Measurements from ENCODE around the gene MACROD2. TPM values are rescaled to one million over a fixed set of nuclear protein-coding genes. Genes with fewer than 3 reads are reported as not detected.

The MACROD2 gene
- total RNA-seq, 1 experiment from 2014 or later: 2.3 TPM

DNA sequence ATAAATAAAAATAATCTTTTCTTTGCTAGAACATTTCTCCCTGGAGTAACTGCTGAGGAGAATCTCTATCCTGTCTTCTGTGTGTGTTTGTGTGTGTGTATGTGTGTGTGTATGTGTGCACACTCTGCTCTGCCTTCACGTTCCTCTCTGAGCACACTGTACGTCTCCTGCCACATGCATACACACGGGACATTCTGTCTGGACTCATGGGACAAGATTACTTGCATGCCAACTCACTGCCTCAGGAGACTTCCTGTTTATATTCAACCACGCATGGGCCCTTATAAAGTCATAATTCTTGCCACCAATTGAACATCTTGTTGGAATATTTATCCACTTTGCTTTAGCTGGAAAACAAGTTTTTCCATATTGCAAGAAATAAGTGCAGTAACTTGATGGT, 1647.4 kb downstream of the MACROD2 start:
- DNase-seq (ENCODE audit: low spot score): no peak

DNA sequence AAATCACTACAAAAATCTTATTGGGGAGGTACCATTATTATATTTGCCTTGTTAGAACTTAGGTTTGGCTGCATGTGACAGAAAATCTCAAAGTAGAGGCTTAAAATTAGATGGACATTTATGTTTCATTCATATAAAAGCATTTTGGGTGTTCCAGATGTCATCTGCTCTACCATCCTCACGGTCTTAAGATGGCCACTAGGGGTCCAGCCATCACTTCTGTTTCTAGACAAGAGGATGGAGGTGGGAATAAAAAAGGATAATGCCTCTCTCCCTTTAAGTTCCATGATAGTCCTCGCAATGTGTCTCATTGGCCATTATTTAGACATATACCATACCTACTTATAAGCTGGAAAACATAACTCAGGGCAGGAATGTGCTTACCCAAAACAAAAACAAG, 1648.4 kb downstream of the MACROD2 start:
- peak; percentile 25 for DNase-seq (ENCODE audit: low spot score)

DNA sequence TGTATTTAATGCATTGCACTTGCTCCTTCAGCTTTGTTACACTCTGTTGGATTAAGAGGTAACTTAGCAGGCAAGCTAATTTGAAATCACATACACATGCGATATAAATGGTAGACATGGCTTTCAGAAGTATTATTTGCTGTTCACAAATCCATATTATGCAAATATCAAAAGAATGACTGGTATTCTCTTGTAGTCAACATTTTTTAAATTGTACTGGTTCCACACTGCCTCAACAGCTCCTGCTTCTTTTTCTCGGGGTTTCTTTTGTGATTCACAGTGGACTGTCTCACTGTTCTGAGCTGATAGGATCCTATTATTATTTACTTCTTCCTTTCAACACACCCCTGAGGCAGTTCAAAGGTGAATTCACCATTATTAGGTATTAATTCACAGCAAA, 1650.5 kb downstream of the MACROD2 start:
- no peak for DNase-seq (ENCODE audit: low spot score)

DNA sequence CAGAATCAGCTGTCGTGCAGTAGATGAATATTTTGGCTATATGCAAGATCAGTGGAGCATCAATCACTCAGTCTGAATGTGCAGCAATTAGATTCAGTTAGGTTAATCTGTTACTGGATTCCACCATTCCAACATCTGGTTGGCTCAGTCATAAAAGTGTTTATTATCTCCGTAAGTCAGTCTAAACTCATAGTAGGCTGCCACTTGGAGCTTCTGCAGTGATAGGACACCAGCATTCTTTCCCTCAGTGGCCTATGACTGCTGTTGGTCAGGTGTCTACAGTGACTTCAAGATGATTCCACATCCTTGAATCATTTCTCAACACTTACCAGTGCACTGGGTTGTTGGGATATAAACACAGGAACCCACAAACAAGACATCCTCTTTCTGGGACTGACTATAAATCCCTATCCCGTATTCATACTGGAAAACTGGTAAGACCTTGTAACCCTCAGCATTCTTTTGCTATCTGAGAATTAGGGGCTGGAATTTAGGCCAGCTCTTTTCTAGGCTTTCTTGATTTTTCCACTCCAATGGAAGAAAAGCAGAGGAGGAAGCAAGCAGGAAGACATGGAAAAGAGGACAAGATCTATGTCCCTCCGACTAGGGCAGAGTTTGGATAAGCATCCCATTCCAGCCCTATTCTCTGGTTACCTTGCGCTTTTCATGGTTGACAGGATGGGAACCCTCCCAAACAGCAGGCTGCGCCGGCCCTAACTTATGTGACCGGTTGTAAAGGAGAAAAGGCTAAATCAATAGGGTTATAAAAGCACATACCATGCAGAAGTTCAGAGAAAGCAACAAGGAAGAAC, 1658.3 kb downstream of the MACROD2 start:
- no peak for DNase-seq (ENCODE audit: low spot score)

DNA sequence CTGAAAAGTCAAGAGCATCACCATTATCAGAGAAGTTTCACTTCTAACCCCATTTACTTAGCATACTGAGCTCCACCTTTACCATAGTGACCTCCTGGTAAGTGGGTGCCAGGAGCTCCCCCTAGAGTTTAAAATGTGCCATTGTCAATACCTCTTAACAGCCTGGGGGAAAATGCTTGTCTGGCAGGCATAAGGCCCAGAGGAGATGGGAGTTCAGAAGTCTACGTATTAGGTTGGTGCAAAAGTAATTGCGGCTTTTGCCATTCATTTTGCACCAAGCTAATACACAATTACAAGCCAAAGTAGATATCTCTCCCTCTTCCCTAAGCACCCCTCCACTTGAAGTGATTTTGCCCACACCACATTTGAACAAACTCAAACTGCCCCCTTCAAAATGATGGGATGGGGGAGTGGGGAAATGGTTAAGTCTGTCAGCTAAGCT, 1658.9 kb downstream of the MACROD2 start:
- DNase-seq (ENCODE audit: low spot score): peak; percentile 79

DNA sequence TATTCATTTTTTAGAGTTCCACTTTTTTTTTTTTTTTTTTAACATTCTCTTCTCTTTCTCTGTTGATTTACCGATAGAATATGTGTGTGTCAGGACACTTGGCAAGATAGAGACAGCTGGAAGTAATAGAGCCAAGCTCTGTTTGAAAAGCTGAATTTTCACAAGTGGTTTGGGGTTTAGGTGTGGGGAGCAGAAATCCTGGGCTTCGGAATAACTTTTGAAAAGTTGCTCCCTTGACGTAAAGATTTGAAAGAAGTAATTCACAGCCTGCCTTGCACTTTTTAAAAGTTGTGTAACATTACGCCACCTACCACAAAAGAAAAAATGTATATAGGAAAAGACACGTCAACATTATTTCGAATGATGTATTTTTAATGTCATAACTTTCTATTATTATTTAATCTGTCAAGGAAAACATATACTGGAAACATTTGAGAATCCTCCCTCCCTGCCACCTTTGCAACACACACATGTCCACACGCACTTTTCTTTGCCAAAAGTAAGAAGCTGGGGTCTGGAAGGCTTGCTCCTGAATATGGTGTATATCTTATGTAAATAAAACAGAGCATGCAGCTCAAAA, 1660.1 kb downstream of the MACROD2 start:
- no peak for DNase-seq (ENCODE audit: low spot score)

DNA sequence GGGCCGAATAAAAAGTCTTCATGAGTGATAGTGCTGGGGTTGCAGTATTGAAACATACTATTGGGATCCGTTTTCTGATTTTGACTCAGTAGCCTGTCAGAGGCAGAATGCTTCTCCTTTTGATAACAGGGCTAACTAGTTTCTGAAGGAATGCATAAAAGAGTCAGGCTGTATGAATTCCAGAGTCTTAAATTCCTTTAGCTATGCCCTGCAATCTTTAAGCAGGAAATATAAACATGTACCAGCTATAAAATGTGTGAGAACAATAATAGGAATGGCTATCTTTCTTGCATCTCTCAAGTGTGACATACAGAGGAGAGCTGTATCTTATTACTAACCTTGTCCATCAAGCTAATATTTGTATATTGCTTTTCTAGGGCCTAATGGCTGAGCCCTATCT, 1660.8 kb downstream of the MACROD2 start:
- no peak for DNase-seq (ENCODE audit: low spot score)

DNA sequence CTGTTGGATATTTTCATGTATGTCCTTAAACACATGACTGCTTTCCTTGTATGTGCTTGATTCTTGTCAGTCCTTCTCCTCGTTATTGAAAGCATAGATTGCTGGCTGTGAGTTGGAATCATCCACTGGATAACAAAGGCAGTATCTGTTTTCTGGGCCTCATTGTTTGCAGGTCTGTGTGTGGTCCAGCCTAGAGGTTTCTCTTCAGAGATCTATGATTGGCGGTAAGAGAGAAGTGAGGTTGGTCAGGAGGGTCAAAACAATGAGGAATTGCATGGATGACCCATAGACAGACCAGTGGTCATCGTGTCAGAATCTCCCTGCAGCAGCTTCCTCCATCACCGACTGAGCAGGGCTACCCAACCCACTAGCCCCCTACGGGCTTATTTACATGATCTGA, 1663.0 kb downstream of the MACROD2 start:
- DNase-seq (ENCODE audit: low spot score): no peak

DNA sequence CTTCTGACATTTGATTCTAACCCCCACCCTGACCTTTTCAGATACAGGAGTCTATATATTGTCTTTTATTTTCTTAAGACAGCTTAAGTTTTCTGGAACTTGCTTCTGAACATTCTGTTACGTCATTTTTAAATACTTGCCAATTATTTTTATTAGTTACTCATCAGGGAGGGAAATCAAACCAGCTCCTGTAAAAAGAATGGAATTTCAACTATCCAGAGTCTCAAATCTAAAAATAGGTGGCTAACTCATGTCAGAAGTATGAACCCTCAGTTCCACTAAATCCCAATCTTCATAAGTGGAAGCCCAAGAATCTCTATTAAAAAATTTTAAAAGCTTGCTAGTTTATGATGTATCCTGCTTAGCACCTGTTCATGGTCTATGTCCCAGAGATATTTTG, 1677.9 kb downstream of the MACROD2 start:
- DNase-seq (ENCODE audit: low spot score): no peak

DNA sequence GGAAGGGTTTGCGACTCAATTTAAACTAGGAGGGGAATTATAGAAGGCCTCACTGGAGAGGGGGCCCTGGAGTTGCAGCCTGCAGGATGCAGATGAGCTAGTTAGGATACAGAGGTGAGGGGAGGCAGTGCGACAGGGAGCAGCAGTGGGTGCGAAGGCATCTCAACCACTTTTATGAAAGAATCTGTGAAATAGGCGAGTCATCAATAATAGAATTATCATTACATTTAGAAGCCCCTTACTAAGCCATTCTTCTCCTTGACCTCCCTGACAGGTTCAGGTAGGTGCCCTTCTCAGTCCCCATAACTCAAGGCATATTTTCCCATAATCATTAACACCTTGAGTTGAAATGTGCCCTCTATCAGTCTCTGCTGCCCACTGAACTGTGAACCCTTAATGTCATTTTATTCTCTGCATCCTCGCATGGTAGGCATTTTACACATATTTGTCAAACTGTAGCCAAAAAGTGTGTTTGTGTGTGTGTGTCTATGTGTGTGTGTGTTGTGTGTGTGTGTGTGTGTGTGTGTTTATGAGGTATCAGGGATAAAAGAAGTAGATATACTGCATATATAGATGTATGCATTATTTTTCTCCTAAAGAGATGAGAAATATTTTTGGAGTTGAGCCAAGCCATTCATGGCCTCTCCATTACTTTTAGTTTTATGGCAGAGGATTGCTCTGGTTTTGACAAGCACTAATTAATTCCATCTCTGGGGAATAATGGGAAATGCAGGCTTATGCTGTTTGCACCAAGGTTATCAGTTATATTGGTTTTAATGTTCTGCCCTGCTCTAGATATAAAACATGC, 1679.1 kb downstream of the MACROD2 start:
- DNase-seq (ENCODE audit: low spot score): no peak

DNA sequence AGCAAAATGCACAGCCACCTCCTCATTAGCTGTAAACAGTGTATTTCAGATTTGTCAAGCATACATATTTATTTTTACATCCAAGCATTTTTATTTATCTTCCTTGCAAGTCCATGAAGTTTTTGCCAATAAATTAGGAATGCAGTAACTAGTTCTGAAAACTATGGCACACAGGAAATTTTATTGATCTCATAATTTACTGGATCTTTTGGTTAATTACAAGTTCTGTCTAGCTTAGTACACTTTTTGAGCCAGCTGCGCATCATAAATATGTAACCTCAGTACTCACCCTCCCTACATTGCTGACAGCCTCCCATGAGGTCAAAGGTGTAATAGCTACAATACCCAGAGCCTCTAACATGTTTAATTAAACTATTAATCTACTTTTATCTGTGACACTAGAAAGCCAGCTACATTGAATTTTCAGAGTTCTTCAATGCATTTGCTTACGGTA, 1679.8 kb downstream of the MACROD2 start:
- no peak for DNase-seq (ENCODE audit: low spot score)

DNA sequence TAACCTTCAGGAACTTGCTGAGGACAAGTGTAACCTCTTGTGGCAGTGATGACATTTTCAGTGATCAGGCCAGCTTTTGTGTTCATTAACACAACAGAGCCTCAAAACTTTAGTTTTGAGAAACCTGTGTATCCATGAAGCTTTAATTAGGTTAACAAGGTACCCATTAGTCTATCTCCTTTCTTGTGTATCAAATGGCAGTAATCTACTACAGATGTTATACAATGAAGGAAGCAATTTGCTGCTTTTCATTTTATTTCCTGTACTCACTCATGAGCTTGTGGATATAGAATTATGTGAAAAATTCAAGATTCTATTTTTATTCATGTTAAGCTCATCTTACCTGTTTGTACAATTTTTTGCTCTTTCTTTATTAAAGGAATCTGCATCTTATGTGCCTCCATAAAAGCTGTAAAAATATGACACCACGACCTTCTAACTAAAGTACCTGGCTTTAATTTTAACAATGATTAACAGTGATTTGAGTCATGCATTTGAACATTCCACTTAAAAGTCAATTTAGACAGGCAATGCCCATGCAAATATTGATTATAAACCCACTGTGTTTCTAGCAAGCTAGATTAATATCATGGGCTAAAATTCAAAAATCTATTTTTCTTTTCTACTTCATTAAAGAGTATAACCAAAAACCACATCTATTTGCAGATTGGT, 1680.6 kb downstream of the MACROD2 start:
- no peak for DNase-seq (ENCODE audit: low spot score)

DNA sequence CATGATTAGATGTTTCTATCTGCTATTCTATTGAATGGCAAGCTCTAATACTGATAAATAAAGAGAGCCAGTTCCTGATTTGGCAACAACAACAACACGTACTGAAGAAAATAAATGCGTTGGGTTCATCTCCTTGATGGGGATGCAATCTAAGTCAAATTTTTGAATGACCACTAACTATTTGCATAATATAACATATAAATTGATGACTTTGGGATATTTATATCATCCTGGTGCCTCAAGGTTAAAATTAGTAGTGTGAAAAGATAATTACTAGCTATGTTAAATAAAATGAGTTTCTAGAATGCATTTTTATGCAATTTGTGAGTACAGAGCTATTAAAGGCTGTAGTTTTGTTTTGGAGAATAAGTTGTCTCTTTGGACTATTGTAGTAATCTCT, 1681.5 kb downstream of the MACROD2 start:
- DNase-seq (ENCODE audit: low spot score): no peak

DNA sequence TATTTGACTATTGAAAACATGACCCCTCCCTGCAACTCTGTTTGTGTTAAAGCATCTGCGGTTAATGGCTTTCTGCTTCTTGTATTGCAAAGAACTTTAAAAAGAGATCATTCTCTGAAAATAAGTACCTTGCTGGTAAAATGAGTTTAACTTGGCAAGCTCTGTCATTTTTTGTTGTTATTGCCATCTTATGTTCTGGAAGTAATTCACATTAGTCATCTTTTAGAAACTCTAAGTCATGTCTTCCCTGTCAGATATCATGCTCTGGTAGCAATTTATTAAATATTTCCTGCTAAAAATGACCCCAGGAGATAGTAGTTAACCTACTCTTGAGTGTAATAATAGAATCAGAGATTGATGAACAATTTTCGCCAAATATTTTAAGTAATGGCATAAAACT, 1687.4 kb downstream of the MACROD2 start:
- no peak for DNase-seq (ENCODE audit: low spot score)

DNA sequence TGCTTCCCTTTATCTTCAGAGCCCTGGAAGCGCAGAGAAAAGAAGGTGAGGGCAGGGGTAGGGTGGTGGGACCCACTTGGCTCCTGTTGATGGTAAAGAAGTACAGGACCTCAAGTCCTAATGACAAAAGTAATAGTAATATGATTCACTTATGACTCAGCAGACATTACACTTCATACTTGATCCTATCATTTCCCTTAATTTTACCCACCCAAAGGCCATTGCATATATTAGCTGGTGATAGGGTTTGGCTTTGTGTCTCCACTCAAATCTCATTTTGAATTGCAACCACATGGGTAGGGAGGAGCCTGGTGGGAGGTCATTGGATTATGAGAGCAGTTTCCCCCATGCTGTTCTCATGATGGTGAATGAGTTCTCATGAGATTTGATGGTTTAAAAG, 1697.3 kb downstream of the MACROD2 start:
- DNase-seq (ENCODE audit: low spot score): no peak

DNA sequence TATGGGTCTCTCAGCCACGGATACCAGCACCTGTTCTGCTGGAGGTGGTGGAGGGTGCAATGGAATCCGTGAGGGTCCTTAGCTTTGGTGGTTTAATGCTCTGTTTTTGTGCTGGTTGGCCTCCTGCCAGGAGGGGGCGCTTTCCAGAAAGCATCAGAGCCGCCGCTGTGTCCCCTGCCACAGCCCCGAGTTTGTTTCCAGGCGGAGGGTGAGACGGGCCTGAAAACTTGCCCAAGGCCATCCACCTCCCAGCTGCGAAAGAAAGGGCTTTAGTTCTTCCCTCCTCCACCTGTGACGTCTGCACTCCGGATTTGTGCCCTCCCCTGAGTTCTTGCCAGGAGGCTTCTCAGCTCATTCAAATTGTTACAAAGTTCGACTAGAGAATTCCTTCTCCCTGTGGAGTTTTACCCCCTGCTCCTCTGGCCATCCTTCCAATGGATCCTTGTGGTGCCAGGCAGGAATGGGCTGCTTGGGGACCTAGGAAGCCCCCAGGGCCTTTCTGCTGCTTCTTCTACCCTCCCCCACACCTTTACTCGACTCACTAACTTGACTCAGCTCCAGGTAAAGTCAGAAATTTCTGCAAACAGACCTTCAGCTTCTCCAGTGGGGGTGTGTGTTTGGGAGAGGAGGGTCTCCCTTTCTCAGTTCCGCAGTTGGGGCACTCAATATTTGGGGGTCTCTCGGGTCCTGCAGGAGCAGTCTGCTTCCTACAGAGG, 1704.3 kb downstream of the MACROD2 start:
- DNase-seq (ENCODE audit: low spot score): no peak

DNA sequence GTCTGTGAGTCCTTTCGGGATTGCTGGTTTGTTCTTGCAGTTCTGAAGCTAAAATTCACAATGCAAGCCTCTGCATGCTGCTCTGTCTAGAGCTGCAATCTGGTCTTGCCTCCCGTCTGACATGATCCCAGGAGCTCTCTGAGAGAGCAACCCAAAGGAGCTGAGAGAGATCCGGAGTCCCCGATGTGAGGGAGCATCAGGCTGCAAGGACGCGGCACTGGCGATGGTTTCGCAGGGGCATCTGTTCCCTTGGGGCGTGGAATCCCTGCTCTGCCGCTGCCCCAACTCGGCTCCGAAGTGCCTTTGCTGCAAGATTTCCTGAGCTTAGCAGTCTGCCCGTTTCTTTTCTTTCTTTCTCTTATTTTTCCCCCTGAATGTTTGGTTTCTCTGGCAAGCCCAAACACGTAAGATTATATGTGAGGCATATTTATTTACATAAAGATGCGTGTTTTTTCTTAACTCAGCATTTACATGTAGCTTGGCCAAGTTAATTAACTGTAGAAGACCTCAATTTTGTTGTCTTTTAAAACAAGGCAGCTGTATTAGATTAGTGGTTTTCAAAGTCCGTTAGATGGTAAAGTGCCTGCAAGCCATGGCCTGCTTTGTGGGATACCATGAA, 1704.9 kb downstream of the MACROD2 start:
- no peak for DNase-seq (ENCODE audit: low spot score)

DNA sequence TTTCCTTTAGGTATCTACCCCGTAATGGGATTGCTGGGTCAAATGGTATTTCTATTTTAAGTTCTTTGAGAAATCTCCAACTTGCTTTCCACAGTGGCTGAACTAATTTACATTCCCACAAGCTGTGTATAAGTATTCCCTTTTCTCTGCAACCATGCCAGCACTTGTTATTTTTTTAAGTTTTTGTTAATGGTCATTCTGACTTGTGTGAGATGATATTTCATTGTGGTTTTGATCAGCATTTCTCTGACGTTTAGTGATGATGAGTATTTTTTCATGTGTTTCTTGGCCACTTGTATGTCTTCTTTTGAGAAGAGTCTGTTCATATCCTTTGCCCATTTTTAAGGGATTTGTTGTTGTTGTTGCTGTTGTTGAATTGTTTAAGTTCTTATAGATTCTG, 1706.8 kb downstream of the MACROD2 start:
- DNase-seq (ENCODE audit: low spot score): no peak

DNA sequence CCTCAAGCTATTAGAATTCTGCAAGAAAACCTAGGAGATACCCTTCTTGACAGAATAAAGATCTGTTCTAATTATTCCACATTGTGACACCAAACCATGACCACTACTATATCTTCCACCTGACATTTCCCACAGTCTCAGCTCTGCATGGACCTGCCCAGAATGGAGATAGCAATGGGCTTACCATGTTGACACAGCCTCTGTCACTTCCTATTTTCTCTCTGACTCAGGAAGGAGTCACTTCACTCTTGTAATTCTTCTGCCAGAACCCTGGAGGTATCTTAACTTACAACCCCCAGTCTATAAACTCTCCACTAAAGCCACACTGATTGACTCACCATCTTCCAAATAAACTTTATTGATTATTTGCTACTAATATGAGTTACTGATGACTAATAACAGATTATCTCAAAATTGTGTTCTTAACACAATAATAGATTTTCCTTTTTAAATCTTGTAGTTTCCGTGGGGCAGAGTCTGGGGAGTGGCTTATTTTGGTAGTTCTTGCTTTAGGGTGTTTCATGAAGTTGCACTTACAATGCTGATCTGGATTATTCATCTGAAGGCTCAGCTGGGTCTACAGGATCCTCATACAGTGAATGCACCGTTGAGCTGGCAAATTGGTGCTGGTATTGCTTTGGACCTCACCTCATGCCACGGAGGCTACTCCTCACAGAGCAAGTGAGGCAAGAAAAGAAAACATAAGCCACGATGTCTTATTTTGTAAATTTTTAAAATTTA, 1708.0 kb downstream of the MACROD2 start:
- DNase-seq (ENCODE audit: low spot score): peak; percentile 41

DNA sequence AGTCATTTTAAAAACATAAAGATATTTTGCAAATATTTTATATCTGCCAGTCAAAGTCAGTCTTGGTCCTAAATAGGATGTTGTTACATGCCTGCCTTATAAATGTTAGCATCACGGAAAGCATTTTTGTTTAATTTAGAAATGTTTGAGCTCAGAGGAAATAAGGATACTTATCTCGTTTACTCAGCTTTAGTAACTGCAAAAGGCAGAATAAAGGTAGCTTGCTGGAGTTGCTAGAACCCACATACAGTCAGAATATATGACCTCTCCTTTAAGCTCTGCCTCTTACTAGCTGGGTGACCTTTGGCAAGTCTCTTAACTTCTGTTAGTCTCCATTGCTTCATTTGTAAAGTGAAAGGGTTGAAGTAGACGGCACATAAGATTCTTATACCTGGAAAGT, 1710.7 kb downstream of the MACROD2 start:
- no peak for DNase-seq (ENCODE audit: low spot score)

Measured in HT-29 (cell line).